Hepatocyte (in vitro differentiated cells): ENCODE data around the gene ACO1.

Experiments used
- EZH2 ChIP-seq: fragments of 200-600 bp; sonication (generic); IDR thresholded peaks from 2 replicates; pipeline ENCODE4 v1.6.1; 2016; ENCODE audit warnings: antibody characterized with exemption, mild to moderate bottlenecking, borderline replicate concordance
- EZH2phosphoT487 ChIP-seq: fragments of 200-600 bp; sonication (generic); IDR thresholded peaks from one replicate; pipeline ENCODE4 v1.6.1; 2018; ENCODE audit warnings: antibody characterized with exemption, mild to moderate bottlenecking, low read depth, moderate library complexity; ENCODE audit not compliant: unreplicated experiment, severe bottlenecking

GRCh38 chr9:32419921-32420320 lies 35.5 kb downstream of the ACO1 start:
- TF ChIP-seq EZH2: no peak
- no peak for TF ChIP-seq EZH2phosphoT487
